GM13976 (cell line): Measurements from ENCODE around the gene TMEM190.

Experiments
- DNase-seq: peaks from one replicate; pipeline ENCODE4 v3.0.0; 2012; ENCODE audit warnings: low spot score
- CTCF ChIP-seq: IDR thresholded peaks from 2 replicates; pipeline ENCODE4 v1.5.1; 2012; ENCODE audit warnings: borderline replicate concordance, mild to moderate bottlenecking; ENCODE audit not compliant: insufficient read depth; ENCODE audit errors: extremely low read depth, missing control alignments, control extremely low read depth
- in situ Hi-C: fragments of 300-500 bp; cut with MboI; formaldehyde crosslinking; loops from one replicate; pipeline ENCODE4 v1.12.0; 2022; ENCODE audit warnings: low sequenced_read_pairs, mixed read lengths, inconsistent platforms; ENCODE audit not compliant: unreplicated experiment

Gene TMEM190

GRCh38 chr19:55387736-55388497 lies 11.3 kb downstream of the TMEM190 start:
- no peak for DNase-seq
- in situ Hi-C loops: no loop called here
- TF ChIP-seq CTCF: no peak

- DNase-seq: no peak
- no peak for TF ChIP-seq CTCF
- in situ Hi-C loops: no loop called here
These were observed 13.0 kb downstream of the TMEM190 start for GRCh38 chr19:55389386-55390317.

GRCh38 chr19:55390461-55390880 lies 13.8 kb downstream of the TMEM190 start:
- in situ Hi-C loops: no loop called here
- TF ChIP-seq CTCF: no peak
- no peak for DNase-seq

- no peak for DNase-seq
- TF ChIP-seq CTCF: no peak
- in situ Hi-C loops: no loop called here
These were observed 14.6 kb downstream of the TMEM190 start for GRCh38 chr19:55391191-55391670.

- no peak for TF ChIP-seq CTCF
- in situ Hi-C loops: no loop called here
- no peak for DNase-seq
These were observed 15.3 kb downstream of the TMEM190 start for GRCh38 chr19:55391702-55392615.
